Hematopoietic multipotent progenitor cell treated with erythropoietin and hydrocortisone succinate and interleukin-3 and kit ligand, for 6 days (in vitro differentiated cells): ENCODE data around the gene GPRC6A.

Experiments used
- DNase-seq: peaks from one replicate; pipeline ENCODE4 v3.0.0-alpha.2; 2015

Gene GPRC6A

DNA sequence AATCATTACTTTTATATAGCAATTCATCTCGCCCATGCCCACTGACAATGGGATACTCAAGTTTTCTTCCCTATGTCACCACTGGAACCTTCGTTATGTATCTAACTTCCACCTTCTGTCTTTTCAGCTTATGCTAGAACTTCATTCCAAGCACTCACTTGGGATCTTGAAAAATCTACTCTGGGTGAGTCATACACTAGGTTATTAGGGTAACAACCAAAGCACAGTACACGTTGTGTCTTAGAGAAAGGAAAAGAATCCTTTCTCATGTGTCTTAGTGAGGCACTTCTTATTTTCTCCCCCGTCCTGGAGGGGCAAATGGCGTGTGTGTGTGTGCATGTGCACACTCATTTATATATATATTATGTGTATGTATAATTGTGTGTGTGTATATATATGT lies 45.0 kb downstream of the GPRC6A start:
- no peak for DNase-seq

DNA sequence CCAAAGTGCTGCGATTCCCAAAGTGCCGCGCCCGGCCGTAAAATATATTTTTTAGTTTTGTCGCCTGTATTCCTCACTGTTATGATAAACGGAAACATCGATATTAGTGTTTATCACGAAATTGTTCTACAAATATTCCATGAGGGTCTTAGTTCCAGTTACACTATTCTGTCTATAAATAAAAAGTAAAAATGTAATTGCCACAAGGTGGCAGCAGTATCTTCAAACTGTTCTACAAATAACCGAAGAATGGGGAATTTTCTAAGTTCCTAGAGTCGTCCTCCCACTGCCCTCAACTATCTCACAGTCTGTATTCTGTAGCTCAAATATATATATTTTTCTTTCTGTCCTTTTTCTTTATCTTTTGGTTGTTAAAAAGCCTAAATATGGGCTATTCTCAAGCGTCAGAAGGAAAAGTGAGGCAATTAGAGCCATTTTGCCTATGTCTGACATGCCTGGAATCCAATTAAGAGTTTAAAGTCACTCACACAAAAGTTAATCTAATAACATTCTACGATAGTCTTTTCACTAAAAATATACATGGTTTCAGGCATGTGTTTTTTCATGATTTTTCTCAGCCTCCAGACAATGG lies 49.2 kb downstream of the GPRC6A start:
- DNase-seq, result peak; percentile 76

DNA sequence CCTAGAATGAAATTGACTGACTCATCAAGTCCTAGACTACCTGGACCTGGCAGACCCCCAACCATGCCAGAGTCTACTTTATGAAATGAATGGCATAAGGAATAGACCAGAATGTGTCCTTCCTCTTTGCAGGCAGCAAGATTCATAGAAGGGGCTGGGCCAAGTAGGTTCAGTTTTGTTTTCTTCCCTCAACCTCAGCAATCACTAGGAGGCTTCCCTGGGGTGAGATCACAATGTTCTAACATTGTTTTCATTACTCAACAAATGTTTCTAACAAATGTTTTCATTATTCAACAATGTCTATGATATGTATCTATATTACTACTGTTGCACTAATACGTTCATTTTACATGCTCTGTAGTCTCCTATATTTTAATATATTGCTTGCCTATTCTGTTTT lies 55.0 kb downstream of the GPRC6A start:
- DNase-seq, result no peak

DNA sequence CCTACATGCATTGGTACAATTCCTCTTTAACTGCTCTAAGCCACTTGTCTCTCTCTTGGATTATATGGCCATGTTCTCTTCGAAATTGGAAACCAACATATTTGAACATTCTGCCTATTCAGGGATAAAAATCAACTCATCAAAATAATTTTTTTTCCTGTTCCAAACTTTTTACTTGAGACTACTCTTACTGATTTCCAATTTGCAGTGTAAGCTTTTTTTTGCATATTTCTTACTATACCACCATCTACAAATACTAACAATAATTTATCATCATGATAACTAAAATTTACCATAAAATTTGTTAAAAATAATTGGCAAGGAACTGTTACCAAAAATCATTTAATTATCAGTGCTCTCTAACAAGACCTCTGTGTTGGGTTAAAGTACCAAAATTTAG lies 56.4 kb downstream of the GPRC6A start:
- DNase-seq, result no peak

DNA sequence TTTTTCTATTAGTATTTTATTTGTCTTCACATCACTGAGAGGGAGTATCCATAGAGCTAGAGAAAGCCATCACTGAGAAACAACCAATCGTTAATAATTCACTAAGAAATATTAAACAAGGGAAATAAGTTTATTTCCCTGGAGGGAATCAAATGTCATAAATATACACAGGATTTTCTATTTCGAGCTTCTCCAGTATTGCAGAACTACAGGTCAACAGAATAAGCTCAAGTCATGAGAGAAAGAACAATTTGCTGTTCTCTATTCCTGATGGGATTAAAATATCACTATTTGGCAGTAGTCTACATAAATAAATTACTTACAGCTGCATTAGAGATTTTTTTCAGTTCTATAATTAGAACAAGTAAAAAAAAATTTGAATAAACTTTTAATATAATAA lies 61.2 kb downstream of the GPRC6A start:
- DNase-seq, result no peak

DNA sequence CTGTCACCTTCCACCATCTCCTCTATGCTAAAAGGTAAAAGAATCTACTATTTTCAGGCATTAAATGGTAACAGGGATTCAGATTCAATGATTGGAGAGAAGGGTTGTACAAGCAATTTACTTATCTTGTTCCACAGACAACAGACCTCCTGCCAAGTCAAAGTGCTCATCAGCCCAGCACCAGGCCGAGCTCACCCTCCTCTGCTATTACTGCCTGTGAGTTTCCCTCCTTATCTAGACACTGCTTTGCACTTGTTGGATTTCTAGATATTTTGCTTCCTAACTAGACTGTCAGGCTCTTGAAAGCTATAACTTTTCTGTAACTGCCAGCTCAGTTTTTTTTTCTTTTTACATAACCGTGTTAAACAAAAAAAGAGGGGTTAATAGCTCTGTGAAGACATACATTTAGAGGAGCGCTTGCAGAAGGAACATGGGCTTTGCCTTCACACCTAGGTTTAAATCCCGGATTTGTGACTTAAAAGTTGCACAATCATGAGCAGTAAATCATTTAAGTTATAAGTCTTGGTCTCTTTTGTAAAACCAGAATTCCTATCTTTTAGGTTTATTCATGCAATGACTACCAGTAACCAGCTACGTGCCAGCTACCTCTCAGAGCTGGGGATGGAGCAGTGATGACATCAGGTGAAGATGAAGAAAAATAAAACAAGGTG lies 62.2 kb downstream of the GPRC6A start:
- peak; percentile 91 for DNase-seq

DNA sequence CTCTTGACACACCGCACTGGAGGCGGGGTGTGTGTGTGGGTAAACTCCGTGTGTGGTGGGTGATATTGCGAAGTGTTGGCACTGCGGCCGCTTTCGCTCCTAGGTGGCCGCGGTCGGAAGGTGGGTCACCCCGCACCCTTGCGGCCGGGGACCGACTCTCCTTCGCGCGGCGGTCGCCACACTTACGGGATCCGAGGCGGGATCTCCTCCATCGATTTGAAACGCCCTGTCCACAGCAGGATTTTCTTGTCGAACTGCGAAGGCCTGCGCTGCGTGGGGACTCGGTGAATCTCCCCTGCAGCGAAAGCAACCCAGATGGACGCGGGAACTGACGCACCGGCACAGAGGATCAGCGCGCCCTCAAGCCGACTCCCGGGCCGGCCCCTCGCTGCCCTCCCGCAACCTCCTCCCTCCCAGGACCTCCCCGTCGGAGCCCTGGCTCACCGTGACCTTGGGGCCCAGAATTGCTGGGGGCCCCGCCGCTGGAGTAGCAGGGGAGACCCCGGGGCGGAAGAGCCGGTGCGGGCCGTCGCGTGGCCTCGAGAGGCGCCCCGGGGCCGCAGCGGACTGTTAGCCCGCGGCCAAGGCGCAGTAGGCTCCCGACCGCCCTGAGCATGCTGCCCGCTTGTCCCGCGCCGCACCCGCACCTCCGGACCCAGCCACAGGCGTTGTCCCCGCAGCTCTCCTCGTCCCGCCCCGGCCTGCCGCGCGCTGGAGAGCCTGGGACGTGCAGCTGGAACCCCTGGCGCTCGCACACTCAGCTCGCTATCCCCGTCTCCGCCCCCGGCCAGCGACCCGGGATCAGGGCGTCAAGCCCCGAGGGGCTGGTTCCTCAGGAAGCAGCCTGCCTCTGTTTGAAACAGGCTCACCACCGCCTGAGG lies 63.7 kb downstream of the GPRC6A start, which contains the start of gene FAM162B:
TSS of gene FAM162B (minus strand) at position 759 of the 881 bp plus-strand sequence. CDS start at position 616, 143 bp downstream.
- peak; percentile 31 for DNase-seq

DNA sequence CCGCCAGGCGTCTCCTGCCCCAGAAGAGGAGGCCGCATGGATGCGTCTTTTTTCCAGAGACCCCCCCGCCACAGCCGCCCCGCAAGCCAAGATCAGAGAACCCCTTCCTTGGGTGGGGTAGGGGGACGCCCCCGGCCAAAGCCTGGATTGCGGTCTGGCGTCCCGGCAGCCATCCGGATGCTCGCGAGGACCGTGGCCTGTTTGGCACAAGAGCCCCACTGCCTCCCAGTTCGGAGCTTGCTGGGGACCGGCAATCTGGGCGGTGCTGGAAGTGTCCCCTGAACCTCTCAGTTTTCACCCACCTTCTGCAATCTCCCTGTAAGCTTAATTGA lies 64.3 kb downstream of the GPRC6A start:
- peak; percentile 24 for DNase-seq

DNA sequence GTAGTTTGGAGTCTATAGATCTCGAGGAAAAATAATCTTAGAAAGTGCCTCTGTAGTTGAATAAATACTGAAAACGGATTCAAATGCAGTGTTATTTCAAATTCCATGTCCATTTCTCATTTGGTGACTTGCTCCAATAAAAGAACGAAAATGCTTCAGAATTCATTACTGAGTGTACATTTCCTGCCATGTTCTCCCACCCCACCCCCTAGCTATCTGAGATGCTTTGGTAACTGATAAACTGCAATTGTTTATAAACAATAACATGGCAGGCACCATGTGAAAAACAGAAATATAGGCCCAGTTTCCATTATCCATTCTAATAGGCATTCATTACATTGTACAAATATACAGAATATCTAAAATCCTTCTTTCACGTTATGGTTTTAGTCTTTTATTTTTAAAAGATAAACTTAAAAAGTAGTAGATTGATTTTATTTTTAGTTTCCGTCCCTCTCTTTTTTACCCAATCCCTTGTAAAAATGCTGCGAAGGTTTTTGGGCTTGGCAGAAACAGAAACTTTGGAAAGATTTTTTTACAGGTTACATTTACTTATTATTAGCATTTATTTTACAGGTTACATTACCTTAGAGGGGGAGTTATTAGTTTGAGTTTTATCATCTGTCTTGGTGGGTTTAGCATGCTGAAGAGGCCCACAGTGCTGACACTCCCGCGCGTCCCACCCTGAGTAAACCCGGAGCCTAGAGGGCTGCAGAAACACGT lies 64.8 kb downstream of the GPRC6A start:
- DNase-seq, result no peak

DNA sequence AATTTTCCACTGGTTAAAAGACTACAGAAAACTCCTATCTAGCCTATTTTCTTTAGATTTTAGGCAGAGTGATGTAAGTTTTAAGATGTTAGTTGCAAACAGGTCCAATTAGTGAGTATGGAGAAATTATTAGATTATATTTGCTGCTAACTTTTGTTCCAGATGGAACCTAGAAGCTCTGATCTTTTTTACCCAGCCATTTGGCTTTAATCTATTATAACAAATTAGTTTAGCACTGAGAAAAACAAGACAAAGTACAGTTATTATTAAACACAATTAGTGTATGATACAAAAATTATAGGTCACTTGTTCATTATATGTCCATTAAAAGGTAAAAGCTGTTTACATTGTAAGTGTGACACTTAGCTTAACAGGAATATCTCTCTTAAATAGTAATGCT lies 65.8 kb downstream of the GPRC6A start:
- no peak for DNase-seq

DNA sequence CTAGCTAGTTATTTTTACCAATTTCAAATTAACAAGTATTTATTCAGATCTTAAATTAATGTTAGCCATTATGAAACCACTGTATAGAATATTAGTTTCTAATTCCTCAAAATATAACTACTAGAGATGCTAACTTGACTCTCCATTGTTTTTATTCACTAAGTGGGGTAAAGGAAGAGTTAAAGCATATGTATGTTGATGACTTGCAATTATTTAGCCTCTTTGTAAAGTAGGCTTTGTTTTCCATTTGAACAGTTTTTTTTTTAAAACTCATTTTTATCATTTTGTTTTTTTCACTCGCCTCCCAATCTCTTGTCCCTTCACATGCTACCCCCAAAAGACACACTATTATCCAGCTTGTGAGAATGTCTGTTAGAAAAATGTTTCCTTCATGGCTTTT lies 66.6 kb downstream of the GPRC6A start:
- no peak for DNase-seq

DNA sequence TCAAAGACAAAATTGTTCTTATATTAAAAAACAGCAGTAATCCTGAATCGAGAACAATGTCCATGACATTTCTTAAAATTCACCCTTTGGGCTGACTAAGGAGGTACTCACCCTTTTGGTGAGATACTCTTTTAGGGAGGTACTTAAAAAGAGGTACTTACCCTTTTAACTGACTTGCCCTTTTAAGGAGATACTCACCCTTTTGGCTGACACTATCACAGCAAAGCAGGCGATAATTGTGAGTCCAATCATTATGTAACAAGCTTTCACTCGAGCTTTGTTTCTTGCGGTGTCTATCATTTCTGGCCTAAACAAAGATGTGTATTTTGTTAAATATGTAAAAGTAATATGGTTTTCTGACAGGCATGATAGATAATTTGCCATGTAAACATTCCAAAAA lies 67.1 kb downstream of the GPRC6A start:
- peak; percentile 56 for DNase-seq

DNA sequence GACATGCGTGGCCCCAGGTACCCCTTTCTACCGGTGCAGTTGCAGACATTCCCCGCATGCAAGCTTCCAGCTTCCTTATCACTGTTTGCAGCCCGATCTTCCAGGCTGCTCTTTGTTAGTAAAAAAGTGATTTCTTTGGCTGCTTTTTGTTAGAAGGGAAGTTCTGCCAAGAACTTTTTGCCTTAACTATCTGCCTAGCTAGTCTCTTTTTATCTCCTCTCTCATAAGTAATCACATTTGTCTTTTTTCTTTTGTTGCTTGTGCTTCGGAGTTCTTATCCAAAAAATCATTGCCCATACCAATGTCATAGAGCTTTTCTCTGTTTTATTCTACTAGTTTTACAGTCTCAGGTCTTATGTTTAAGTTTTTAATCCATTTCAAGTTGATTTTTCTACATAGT lies 83.7 kb downstream of the GPRC6A start:
- DNase-seq, result no peak
